ENCODE measurements around the gene RIMS4. TPM values are rescaled to one million over a fixed set of nuclear protein-coding genes. Genes with fewer than 3 reads are reported as not detected.

The RIMS4 gene
- total RNA-seq, 1 donor from 2014 or later, result 6.4 TPM

DNA sequence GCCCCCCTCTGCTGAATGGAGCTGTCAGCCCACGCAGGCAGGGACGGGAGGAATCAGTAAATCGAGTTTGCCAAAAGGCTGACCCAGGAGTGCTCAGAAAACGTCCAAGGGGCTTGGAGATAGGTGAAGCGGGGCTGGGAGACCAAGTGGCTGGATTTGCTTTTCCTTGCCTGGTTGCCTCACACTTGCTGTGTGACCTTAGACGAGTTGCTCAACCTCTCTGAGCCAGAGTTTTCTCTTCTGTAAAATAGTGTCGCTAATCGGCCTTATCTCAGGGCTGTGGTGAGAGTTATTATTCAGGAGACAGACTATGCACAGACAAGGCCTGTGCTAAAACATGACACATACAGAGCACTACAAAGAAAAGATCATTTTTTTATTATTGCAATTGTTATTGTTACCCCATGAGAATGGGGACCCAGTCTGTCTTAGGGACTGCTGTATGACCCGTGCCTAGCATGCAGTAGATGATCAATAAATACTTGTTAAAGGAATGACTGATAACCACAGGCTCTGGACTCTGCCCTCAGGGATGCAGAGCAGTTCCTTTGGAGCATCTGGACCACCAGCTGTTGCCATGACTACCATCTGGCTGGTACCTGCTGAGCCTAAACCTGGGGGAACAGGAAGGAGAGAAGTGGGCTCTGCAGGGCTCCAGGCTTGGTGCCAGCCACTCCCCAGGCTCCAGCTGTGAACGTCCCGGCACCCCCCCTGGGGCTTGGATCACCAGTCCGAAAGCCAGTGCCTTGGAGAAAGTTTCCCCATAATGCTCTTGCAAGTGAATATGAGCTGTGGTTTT is 63.8 kb downstream of the RIMS4 start:
- TF ChIP-seq, protein P1, sequence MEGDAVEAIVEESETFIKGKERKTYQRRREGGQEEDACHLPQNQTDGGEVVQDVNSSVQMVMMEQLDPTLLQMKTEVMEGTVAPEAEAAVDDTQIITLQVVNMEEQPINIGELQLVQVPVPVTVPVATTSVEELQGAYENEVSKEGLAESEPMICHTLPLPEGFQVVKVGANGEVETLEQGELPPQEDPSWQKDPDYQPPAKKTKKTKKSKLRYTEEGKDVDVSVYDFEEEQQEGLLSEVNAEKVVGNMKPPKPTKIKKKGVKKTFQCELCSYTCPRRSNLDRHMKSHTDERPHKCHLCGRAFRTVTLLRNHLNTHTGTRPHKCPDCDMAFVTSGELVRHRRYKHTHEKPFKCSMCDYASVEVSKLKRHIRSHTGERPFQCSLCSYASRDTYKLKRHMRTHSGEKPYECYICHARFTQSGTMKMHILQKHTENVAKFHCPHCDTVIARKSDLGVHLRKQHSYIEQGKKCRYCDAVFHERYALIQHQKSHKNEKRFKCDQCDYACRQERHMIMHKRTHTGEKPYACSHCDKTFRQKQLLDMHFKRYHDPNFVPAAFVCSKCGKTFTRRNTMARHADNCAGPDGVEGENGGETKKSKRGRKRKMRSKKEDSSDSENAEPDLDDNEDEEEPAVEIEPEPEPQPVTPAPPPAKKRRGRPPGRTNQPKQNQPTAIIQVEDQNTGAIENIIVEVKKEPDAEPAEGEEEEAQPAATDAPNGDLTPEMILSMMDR (IDR thresholded peaks at IDR 0.05), result no peak
- TF ChIP-seq POLR2A (IDR thresholded peaks at IDR 0.05), result no peak
- TF ChIP-seq POLR2AphosphoS5 (IDR thresholded peaks at IDR 0.05; ENCODE audit: insufficient read depth in 1 of 2, low read depth in 1 of 2), result no peak
- intact Hi-C loops (cut with DNase I), result loop anchor here (2.0 kb wide), 2 partner anchors 62 to 120 kb away; no protein-coding TSS in a partner anchor
- Histone ChIP-seq H3K36me3 (no peaks in the 10 kb centered on the region), H3K9me3 (no peaks in the 10 kb centered on the region), H3K4me3 (peak overlapping the region; percentile 49 to 58), H3K27ac (peak overlapping the region; percentile 77), H3K27me3 (no peaks in the 10 kb centered on the region), H3K4me1 (peaks cover 27% of the 10 kb centered on the region)
- no peak for DNase-seq (ENCODE audit: extremely low spot score in 2 of 2)

- intact Hi-C loops (cut with DNase I), result loop anchor here (2.0 kb wide), 2 partner anchors 63 to 121 kb away; no protein-coding TSS in a partner anchor
- Histone ChIP-seq H3K27me3 (no peaks in the 10 kb centered on the region), H3K4me1 (peaks cover 27% of the 10 kb centered on the region)
Measured at GRCh38 chr20:44745598-44746366, 64.6 kb downstream of the RIMS4 start, which contains the start of gene KCNK15. Gene KCNK15, plus strand, starts transcription at chr20:44745865. Its CDS starts 46 bp downstream, at chr20:44745911.

DNA sequence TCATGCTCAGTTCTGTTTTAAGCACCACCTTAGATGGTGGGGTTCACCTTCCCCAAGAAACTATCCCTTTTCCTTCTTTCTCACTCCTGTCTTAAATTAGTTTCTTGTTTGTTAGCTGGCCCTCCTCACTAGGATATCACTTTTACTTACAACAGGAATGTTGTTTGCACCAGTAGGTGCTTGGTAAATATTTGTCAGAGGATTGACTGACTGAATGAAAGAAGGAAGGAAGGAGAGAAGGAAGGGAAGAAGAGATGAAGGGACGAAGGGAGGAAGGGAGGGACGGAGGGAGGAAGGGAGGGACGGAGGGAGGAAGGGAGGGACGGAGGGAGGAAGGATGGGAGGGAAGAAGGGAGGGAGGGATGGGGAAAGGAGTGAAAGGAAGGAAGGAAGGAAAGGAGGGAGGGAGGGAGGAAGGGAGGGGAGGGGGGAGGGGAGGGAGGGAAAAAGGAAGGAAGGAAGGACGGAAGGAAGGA is 65.2 kb downstream of the RIMS4 start:
- Histone ChIP-seq H3K4me1 (peaks cover 27% of the 10 kb centered on the region), H3K9me3 (no peaks in the 10 kb centered on the region), H3K36me3 (no peaks in the 10 kb centered on the region), H3K4me3 (peak overlapping the region; percentile 49 to 58), H3K27me3 (no peaks in the 10 kb centered on the region), H3K27ac (peak overlapping the region; percentile 77)
- TF ChIP-seq POLR2A (IDR thresholded peaks at IDR 0.05), result no peak
- TF ChIP-seq, protein P1 (IDR thresholded peaks at IDR 0.05), result no peak
- no peak for TF ChIP-seq POLR2AphosphoS5 (IDR thresholded peaks at IDR 0.05; ENCODE audit: insufficient read depth in 1 of 2, low read depth in 1 of 2)
- intact Hi-C loops (cut with DNase I), result no loop called here
- DNase-seq (ENCODE audit: extremely low spot score in 2 of 2), result no peak

More at GRCh38 chr20:44745598-44746366, 64.6 kb downstream of the RIMS4 start, which contains the start of gene KCNK15:
- Histone ChIP-seq H3K9me3 (no peaks in the 10 kb centered on the region), H3K36me3 (no peaks in the 10 kb centered on the region), H3K4me3 (peak within 1 kb of the TSS; percentile 49 to 58), H3K27ac (peak within 1 kb of the TSS; percentile 77)
- no peak for DNase-seq (ENCODE audit: extremely low spot score in 2 of 2)
- TF ChIP-seq POLR2AphosphoS5 (IDR thresholded peaks at IDR 0.05; ENCODE audit: insufficient read depth in 1 of 2, low read depth in 1 of 2) (peak in 1 of 2 donors; percentile 9), POLR2A (IDR thresholded peaks at IDR 0.05) (no peak)
- TF ChIP-seq, protein P1 (IDR thresholded peaks at IDR 0.05), result no peak

GRCh38 chr20:44743916-44744655 is 66.3 kb downstream of the RIMS4 start:
- no peaks in the 10 kb centered on the region for H3K9me3 ChIP-seq
- DNase-seq (ENCODE audit: extremely low spot score in 2 of 2), result no peak
- TF ChIP-seq, protein P1 (IDR thresholded peaks at IDR 0.05), result no peak
- no peak for TF ChIP-seq POLR2AphosphoS5 (IDR thresholded peaks at IDR 0.05; ENCODE audit: insufficient read depth in 1 of 2, low read depth in 1 of 2)
- TF ChIP-seq POLR2A (IDR thresholded peaks at IDR 0.05), result no peak
- no peaks in the 10 kb centered on the region for H3K27me3 ChIP-seq
- no peak overlapping the region for H3K4me3 ChIP-seq
- intact Hi-C loops (cut with DNase I), result no loop called here
- H3K27ac ChIP-seq, result no peak overlapping the region
- peaks cover 27% of the 10 kb centered on the region for H3K4me1 ChIP-seq
- no peaks in the 10 kb centered on the region for H3K36me3 ChIP-seq
